Renal pelvis (tissue), 4 donors: ENCODE measurements around the gene KCTD5. TPM values are rescaled to one million over a fixed set of nuclear protein-coding genes. Genes with fewer than 3 reads are reported as not detected.
"Not testable (repeated sequence)": the region's sequence is repeated elsewhere in the genome, so short reads cannot be mapped to it uniquely, and the experiment has no call there.

Source experiments
- DNase-seq: peaks from one replicate; pipeline ENCODE4 v3.0.0-alpha.2; 2013
- polyA plus RNA-seq, 3 donors: library from polyadenylated mRNA; unstranded; fragments of 120-200 nt; gene quantifications; one replicate each; pipeline ENCODE4 v1.2.1, GENCODE V29; 2013; ENCODE audit not compliant: insufficient read length in 3 of 3

KCTD5 gene
- polyA plus RNA-seq, 3 donors: 19.7 to 25.3 (median 23.4) TPM

GRCh38 chr16:2720719-2721633 lies 38.7 kb downstream of the KCTD5 start:
- peak; percentile 84 for DNase-seq

- not testable (repeated sequence) for DNase-seq
These were observed 39.4 kb downstream of the KCTD5 start for GRCh38 chr16:2721634-2722173.

- no peak for DNase-seq
These were observed 41.9 kb downstream of the KCTD5 start for GRCh38 chr16:2724088-2724676.

- DNase-seq: no peak
These were observed 42.6 kb downstream of the KCTD5 start for GRCh38 chr16:2724816-2725348.

GRCh38 chr16:2726923-2727322 lies 44.6 kb downstream of the KCTD5 start:
- no peak for DNase-seq

- no peak for DNase-seq
These were observed 45.7 kb downstream of the KCTD5 start for GRCh38 chr16:2728034-2728433.

GRCh38 chr16:2734844-2735515 lies 52.7 kb downstream of the KCTD5 start:
- no peak for DNase-seq

- no peak for DNase-seq
These were observed 54.3 kb downstream of the KCTD5 start for GRCh38 chr16:2736476-2737237.

GRCh38 chr16:2737238-2737605 lies 54.9 kb downstream of the KCTD5 start:
- DNase-seq: no peak

GRCh38 chr16:2737895-2738418 lies 55.6 kb downstream of the KCTD5 start:
- DNase-seq: no peak

GRCh38 chr16:2738615-2739014 lies 56.3 kb downstream of the KCTD5 start:
- DNase-seq: no peak

GRCh38 chr16:2739625-2740430 lies 57.5 kb downstream of the KCTD5 start:
- no peak for DNase-seq

GRCh38 chr16:2740476-2740875 lies 58.2 kb downstream of the KCTD5 start:
- DNase-seq: no peak

GRCh38 chr16:2741168-2741567 lies 58.8 kb downstream of the KCTD5 start:
- DNase-seq: no peak

- DNase-seq: no peak
These were observed 60.1 kb downstream of the KCTD5 start for GRCh38 chr16:2742323-2743006.

- no peak for DNase-seq
These were observed 60.9 kb downstream of the KCTD5 start for GRCh38 chr16:2743007-2743810.

- DNase-seq: no peak
These were observed 62.4 kb downstream of the KCTD5 start for GRCh38 chr16:2744711-2745110.

GRCh38 chr16:2745116-2745890 lies 63.0 kb downstream of the KCTD5 start:
- DNase-seq: no peak
